Osteocyte (in vitro differentiated cells): ENCODE measurements around the gene TMEM175. TPM values are rescaled to one million over a fixed set of nuclear protein-coding genes. Genes with fewer than 3 reads are reported as not detected.
A peak's percentile ranks its signal among the peaks of the same experiment; 100 is the strongest.
"Not testable (repeated sequence)": the region's sequence is repeated elsewhere in the genome, so short reads cannot be mapped to it uniquely, and the experiment has no call there.

Experiments
- DNase-seq: peaks from one replicate; pipeline ENCODE4 v3.0.0; 2021; ENCODE audit warnings: mixed read lengths; ENCODE audit not compliant: unreplicated experiment; ENCODE audit errors: extremely low spot score
- H3K27ac Mint-ChIP-seq: one replicate; pipeline ENCODE4 v1.8.0; 2021; ENCODE audit warnings: mild to moderate bottlenecking, mixed read lengths; ENCODE audit not compliant: unreplicated experiment
- H3K27me3 Mint-ChIP-seq: one replicate; pipeline ENCODE4 v1.8.0; 2021; ENCODE audit warnings: mixed read lengths; ENCODE audit not compliant: unreplicated experiment
- H3K36me3 Mint-ChIP-seq: one replicate; pipeline ENCODE4 v1.8.0; 2021; ENCODE audit warnings: mixed read lengths; ENCODE audit not compliant: unreplicated experiment
- H3K4me1 Mint-ChIP-seq: one replicate; pipeline ENCODE4 v1.8.0; 2021; ENCODE audit warnings: mixed read lengths; ENCODE audit not compliant: unreplicated experiment
- H3K4me3 Mint-ChIP-seq: one replicate; pipeline ENCODE4 v1.8.0; 2021; ENCODE audit warnings: mild to moderate bottlenecking, moderate library complexity, mixed read lengths; ENCODE audit not compliant: unreplicated experiment
- H3K9me3 Mint-ChIP-seq: one replicate; pipeline ENCODE4 v1.8.0; 2021; ENCODE audit warnings: mixed read lengths; ENCODE audit not compliant: unreplicated experiment
- CTCF ChIP-seq: fragments of 200-600 bp; sonication (generic); IDR thresholded peaks from 2 replicates; pipeline ENCODE4 v1.5.0; 2021; ENCODE audit warnings: antibody characterized with exemption, mild to moderate bottlenecking, moderate library complexity
- total RNA-seq: library from RNA; stranded (reverse); gene quantifications from 2 replicates; pipeline ENCODE4 v1.2.1, GENCODE V29; 2021

The TMEM175 gene
- total RNA-seq, 1 donor from 2014 or later: 39.7 TPM

GRCh38 chr4:925771-926500, 6.3 kb upstream of the TMEM175 start:
- TF ChIP-seq CTCF: no peak
- Mint-ChIP-seq H3K27me3 (no peaks in the 10 kb centered on the region), H3K36me3 (peaks cover 3% of the 10 kb centered on the region), H3K27ac (peak overlapping the region; percentile 51), H3K9me3 (no peaks in the 10 kb centered on the region), H3K4me1 (peaks cover 34% of the 10 kb centered on the region), H3K4me3 (no peak overlapping the region)
- DNase-seq: no peak

- Mint-ChIP-seq H3K9me3 (no peaks in the 10 kb centered on the region), H3K27ac (peak overlapping the region; percentile 51), H3K36me3 (peaks cover 3% of the 10 kb centered on the region), H3K4me3 (no peak overlapping the region), H3K27me3 (no peaks in the 10 kb centered on the region), H3K4me1 (peaks cover 40% of the 10 kb centered on the region)
- DNase-seq: no peak
- peak; percentile 34 for TF ChIP-seq CTCF
Observed at GRCh38 chr4:926538-926937, 5.7 kb upstream of the TMEM175 start.

GRCh38 chr4:927566-927965, 4.7 kb upstream of the TMEM175 start:
- not testable (repeated sequence) for H3K9me3 Mint-ChIP-seq, DNase-seq, H3K4me3 Mint-ChIP-seq, H3K36me3 Mint-ChIP-seq, H3K27ac Mint-ChIP-seq, H3K27me3 Mint-ChIP-seq
- H3K4me1 Mint-ChIP-seq: peaks cover 43% of the 10 kb centered on the region

- H3K4me1 Mint-ChIP-seq: peaks cover 46% of the 10 kb centered on the region
- DNase-seq: no peak
- H3K4me3 Mint-ChIP-seq: peak overlapping the region; percentile 22
- TF ChIP-seq CTCF: no peak
- no peaks in the 10 kb centered on the region for H3K27me3 Mint-ChIP-seq
- H3K36me3 Mint-ChIP-seq: no peaks in the 10 kb centered on the region
- no peaks in the 10 kb centered on the region for H3K9me3 Mint-ChIP-seq
- H3K27ac Mint-ChIP-seq: no peak overlapping the region
Observed at GRCh38 chr4:929096-929765, 3.0 kb upstream of the TMEM175 start.

- H3K27me3 Mint-ChIP-seq: no peaks in the 10 kb centered on the region
- H3K9me3 Mint-ChIP-seq: no peaks in the 10 kb centered on the region
- DNase-seq: no peak
- no peaks in the 10 kb centered on the region for H3K36me3 Mint-ChIP-seq
- TF ChIP-seq CTCF: no peak
- H3K27ac Mint-ChIP-seq: peak overlapping the region; percentile 73
- H3K4me1 Mint-ChIP-seq: peaks cover 39% of the 10 kb centered on the region
- peak overlapping the region; percentile 92 for H3K4me3 Mint-ChIP-seq
Observed at GRCh38 chr4:930028-930551, 2.2 kb upstream of the TMEM175 start.
